ENCODE data around the gene ZNF77.

DNA sequence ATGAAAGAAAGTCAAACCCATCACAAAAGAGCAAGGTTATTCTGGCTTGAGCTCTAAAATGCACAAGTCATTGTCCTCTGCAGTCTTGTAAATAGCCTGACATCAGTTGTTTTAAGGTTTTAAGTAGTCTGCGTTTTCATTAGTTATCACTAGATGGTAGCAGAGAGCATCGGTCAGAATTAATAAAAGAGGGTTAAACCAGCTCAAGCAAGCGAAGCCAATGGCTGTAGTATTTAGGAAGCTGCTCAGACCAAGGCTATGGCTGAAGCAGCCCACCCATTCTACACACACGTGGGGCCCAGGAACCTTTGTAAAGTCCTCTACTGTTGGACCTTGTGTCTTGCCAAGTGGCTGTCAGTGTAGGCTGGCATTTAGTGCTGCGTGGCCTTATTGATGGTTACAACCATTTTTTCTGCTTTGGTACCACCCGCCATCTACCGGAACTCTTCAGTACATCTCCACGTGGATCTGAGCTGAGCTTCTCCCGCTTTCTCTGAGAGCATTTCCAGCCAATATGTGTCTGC, 57.3 kb downstream of the ZNF77 start:
- TF ChIP-seq, protein P1, sequence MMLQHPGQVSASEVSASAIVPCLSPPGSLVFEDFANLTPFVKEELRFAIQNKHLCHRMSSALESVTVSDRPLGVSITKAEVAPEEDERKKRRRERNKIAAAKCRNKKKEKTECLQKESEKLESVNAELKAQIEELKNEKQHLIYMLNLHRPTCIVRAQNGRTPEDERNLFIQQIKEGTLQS (IDR thresholded peaks at IDR 0.05), result no peak
- TF ChIP-seq, protein P2, sequence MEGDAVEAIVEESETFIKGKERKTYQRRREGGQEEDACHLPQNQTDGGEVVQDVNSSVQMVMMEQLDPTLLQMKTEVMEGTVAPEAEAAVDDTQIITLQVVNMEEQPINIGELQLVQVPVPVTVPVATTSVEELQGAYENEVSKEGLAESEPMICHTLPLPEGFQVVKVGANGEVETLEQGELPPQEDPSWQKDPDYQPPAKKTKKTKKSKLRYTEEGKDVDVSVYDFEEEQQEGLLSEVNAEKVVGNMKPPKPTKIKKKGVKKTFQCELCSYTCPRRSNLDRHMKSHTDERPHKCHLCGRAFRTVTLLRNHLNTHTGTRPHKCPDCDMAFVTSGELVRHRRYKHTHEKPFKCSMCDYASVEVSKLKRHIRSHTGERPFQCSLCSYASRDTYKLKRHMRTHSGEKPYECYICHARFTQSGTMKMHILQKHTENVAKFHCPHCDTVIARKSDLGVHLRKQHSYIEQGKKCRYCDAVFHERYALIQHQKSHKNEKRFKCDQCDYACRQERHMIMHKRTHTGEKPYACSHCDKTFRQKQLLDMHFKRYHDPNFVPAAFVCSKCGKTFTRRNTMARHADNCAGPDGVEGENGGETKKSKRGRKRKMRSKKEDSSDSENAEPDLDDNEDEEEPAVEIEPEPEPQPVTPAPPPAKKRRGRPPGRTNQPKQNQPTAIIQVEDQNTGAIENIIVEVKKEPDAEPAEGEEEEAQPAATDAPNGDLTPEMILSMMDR (IDR thresholded peaks at IDR 0.05; ENCODE audit: low read depth, low read length, missing input control), result peak; percentile 71
- TF ChIP-seq YY1 (IDR thresholded peaks at IDR 0.05) (no peak), GABPA (IDR thresholded peaks at IDR 0.05 in 1 of 2, conservative IDR thresholded peaks at IDR 0.05 in 1 of 2) (no peak)
